LNCAP (cell line): ENCODE measurements around the gene NHLRC2.

ENCODE experiments used
- CTCF ChIP-seq: fragments of 450-650 bp; IDR thresholded peaks from 2 replicates; pipeline ENCODE4 v1.5.1; 2017; ENCODE audit warnings: mild to moderate bottlenecking

Gene NHLRC2

GRCh38 chr10:113915540-113915939, 61.1 kb downstream of the NHLRC2 start:
- no peak for TF ChIP-seq CTCF

DNA sequence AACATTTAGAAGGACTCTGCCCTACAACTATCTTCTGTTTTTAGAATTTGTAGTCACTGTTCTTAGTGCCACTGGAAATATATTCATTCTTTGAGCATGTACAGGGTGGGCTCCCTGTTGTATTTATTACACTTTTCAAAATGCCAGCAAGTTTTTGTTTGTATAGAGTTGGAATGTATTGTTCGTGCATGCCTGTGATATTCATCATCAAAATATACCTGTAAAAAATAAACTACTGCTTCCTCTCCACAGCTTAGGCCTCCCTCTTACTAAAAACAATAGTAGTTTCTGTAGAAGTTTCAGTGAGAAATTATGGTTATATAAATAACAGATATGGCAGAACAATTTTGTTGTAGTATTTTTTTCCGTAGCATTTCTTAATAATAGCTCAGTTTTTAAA, 61.6 kb downstream of the NHLRC2 start:
- TF ChIP-seq CTCF = no peak

DNA sequence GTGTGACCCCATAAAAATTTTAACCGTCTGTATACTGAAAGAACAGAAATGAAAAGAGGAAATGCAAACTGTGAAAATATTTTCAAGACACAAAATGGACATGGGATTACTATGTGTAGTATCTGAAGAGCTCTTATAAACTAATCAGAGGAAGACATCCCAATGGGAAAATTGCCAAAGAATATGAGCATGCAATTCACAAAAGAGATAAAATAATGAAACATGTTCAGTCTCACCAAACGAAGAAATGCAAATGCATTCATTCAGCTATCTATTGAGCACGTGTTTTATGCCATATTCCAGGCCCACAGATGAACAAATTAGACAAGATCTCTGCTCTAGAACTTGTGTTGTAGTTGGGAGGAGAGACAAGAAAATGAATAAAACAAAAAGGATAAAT, 63.2 kb downstream of the NHLRC2 start:
- TF ChIP-seq CTCF = no peak

GRCh38 chr10:113920114-113920513, 65.7 kb downstream of the NHLRC2 start:
- no peak for TF ChIP-seq CTCF

DNA sequence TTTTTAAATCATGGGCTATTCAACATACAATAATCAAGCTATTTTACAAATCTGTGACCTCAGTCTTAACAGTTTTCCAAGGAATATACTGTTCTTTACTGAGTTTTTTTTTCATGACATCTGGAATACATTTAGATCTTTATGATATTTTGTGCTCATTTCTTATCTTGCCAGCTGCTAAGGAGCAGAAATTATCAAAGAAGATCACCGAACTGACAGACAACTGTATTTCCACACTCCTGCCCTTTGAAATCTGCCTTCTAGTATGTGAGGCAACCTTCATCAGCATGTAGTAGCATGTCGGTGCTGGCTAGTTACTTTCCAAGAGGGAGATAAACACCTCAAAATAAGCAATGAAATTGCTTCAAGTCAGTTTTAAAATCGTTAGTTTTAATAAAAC, 66.4 kb downstream of the NHLRC2 start:
- TF ChIP-seq CTCF = no peak

DNA sequence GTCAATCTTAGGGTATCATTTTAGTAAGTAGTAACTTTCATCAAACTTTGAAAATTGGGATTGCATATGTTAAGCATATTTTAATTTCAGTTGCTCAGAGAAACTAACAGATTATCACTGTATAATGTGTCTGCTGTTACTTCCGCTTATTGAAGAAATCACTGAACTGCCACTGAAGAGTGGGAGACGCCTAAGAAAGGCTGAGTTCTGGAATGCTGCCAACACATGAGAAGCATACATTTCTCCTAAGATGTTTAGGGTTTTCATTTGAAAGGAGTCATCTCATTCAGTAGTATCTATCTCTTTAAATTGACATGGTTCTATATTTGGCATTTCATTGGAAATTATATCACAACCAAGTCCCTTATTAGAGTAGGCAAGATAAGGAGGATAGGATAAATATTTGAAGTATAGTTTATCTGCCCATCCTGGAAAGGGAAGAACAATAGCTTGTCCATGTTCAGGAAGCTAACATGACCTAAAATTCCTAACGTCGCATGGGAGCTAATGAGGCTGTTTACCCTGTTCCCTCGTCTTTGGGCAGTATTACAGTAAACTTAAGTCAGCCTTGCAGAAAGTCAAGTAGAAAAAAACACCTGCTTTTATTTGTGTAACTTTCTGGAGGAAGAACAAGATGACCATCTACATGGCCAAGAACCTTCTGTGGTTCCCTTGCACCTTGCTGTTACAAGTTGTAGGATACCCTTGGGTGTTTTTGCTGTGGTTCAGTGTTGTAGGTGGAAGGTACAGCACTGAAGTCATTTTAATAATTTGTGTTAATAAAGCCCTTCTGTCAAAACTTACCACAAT, 67.3 kb downstream of the NHLRC2 start:
- TF ChIP-seq CTCF = no peak

- no peak for TF ChIP-seq CTCF
These were observed 68.5 kb downstream of the NHLRC2 start for GRCh38 chr10:113922787-113923570.
